IMR-90 (cell line): Measurements from ENCODE around the gene UGT8. TPM values are rescaled to one million over a fixed set of nuclear protein-coding genes. Genes with fewer than 3 reads are reported as not detected.

ENCODE experiments used
- ATAC-seq: fragments of 200-7000 bp; cut with Tn5 transposase; 2 replicates; pipeline ENCODE4 v1.9.1; 2020; ENCODE audit warnings: low read depth, mild to moderate bottlenecking, moderate library complexity
- BruUV-seq: library from RNA; stranded (reverse); fragments of 400-500 nt; replicated peaks from 2 replicates; lab custom pipeline; 2021; lab: Mats Ljungman, UMichigan
- CTCF ChIA-PET: fragments of 300-600 bp; formaldehyde crosslinking; extraction: SDS; loops from one replicate; lab custom pipeline; 2021; ENCODE audit warnings: antibody characterized with exemption; lab: Yijun Ruan, JAX
- POLR2A ChIA-PET: fragments of 300-600 bp; sonication (Branson Sonifier 250); formaldehyde crosslinking; loops from one replicate; lab custom pipeline; 2022; ENCODE audit warnings: antibody characterized with exemption; ENCODE audit not compliant: unreplicated experiment; lab: Charles Lee
- DNase-seq: peaks from one replicate; pipeline ENCODE4 v3.0.0; 2013
- H2AFZ ChIP-seq: replicated peaks from 2 replicates; pipeline ENCODE3; 2013; ENCODE audit warnings: low read length, mild to moderate bottlenecking; ENCODE audit not compliant: poor library complexity
- H2AK5ac ChIP-seq: 2 replicates; pipeline ENCODE4 v1.6.1; 2013; ENCODE audit warnings: low read depth, low read length, inconsistent platforms
- H2AK9ac ChIP-seq: replicated peaks from 2 replicates; pipeline ENCODE3; 2013; ENCODE audit warnings: mild to moderate bottlenecking, low read depth, low read length, moderate library complexity; ENCODE audit not compliant: poor library complexity
- H2BK120ac ChIP-seq: 2 replicates; pipeline ENCODE4 v1.6.1; 2013; ENCODE audit warnings: low read depth, low read length, inconsistent platforms
- H2BK15ac ChIP-seq: 3 replicates; pipeline ENCODE4 v1.6.1; 2013; ENCODE audit warnings: low read depth, low read length, inconsistent platforms
- H2BK20ac ChIP-seq: 2 replicates; pipeline ENCODE4 v1.6.1; 2013; ENCODE audit warnings: low read depth, mild to moderate bottlenecking, inconsistent platforms, low read length, moderate library complexity
- H2BK5ac ChIP-seq: 2 replicates; pipeline ENCODE4 v1.6.1; 2013; ENCODE audit warnings: mild to moderate bottlenecking, low read depth, low read length, inconsistent platforms; ENCODE audit not compliant: poor library complexity, severe bottlenecking
- H3K14ac ChIP-seq: replicated peaks from 2 replicates; pipeline ENCODE4 v1.6.1; 2013; ENCODE audit warnings: low read depth, low read length, inconsistent platforms
- H3K18ac ChIP-seq: 2 replicates; pipeline ENCODE4 v1.6.1; 2013; ENCODE audit warnings: low read depth, low read length, control low read depth
- H3K23ac ChIP-seq: 2 replicates; pipeline ENCODE4 v1.6.1; 2013; ENCODE audit warnings: low read depth, low read length, inconsistent platforms
- H3K27ac ChIP-seq: 2 replicates; pipeline ENCODE4 v1.5.1; 2013; ENCODE audit warnings: mild to moderate bottlenecking, control low read depth, low read length; ENCODE audit not compliant: insufficient read depth
- H3K27me3 ChIP-seq: 2 replicates; pipeline ENCODE4 v1.6.1; 2013; ENCODE audit warnings: low read length; ENCODE audit not compliant: control insufficient read depth, insufficient read depth
- H3K36me3 ChIP-seq: 2 replicates; pipeline ENCODE4 v1.6.1; 2013; ENCODE audit warnings: low read length, mixed read lengths; ENCODE audit not compliant: control insufficient read depth, insufficient read depth
- H3K4ac ChIP-seq: 2 replicates; pipeline ENCODE4 v1.6.1; 2013; ENCODE audit warnings: low read depth, low read length, inconsistent platforms
- H3K4me1 ChIP-seq: 2 replicates; pipeline ENCODE4 v1.6.1; 2013; ENCODE audit warnings: low read length, mixed read lengths; ENCODE audit not compliant: control insufficient read depth, insufficient read depth
- H3K4me2 ChIP-seq: 2 replicates; pipeline ENCODE4 v1.6.1; 2013; ENCODE audit warnings: low read depth, mild to moderate bottlenecking, control low read depth, low read length, moderate library complexity
- H3K4me3 ChIP-seq: 2 replicates; pipeline ENCODE4 v1.5.1; 2013; ENCODE audit warnings: low read depth, mild to moderate bottlenecking, control low read depth, low read length, moderate library complexity; ENCODE audit not compliant: insufficient read depth
- H3K56ac ChIP-seq: 2 replicates; pipeline ENCODE4 v1.6.1; 2013; ENCODE audit warnings: low read length, inconsistent platforms; ENCODE audit not compliant: insufficient read depth; ENCODE audit errors: extremely low read depth
- H3K79me1 ChIP-seq, 2 experiments: 2 replicates each; pipeline ENCODE4 v1.6.1; 2013; ENCODE audit warnings: low read length in 2 of 2, inconsistent platforms in 1 of 2, low read depth in 1 of 2
- H3K9ac ChIP-seq: 2 replicates; pipeline ENCODE4 v1.6.1; 2013; ENCODE audit warnings: low read depth, low read length, control low read depth
- H3K9me1 ChIP-seq: 2 replicates; pipeline ENCODE4 v1.6.1; 2013; ENCODE audit warnings: low read length, inconsistent platforms; ENCODE audit not compliant: insufficient read depth
- H3K9me3 ChIP-seq: 2 replicates; pipeline ENCODE4 v1.6.1; 2013; ENCODE audit warnings: low read length; ENCODE audit not compliant: control insufficient read depth, insufficient read depth
- H4K20me1 ChIP-seq: 2 replicates; pipeline ENCODE4 v1.6.1; 2013; ENCODE audit warnings: low read length, inconsistent platforms; ENCODE audit not compliant: insufficient read depth
- H4K5ac ChIP-seq: 2 replicates; pipeline ENCODE4 v1.6.1; 2013; ENCODE audit warnings: mild to moderate bottlenecking, low read depth, low read length, control low read depth
- H4K8ac ChIP-seq, 2 experiments: 2 replicates each; pipeline ENCODE4 v1.6.1; 2013; ENCODE audit warnings: low read depth in 2 of 2, low read length in 2 of 2, control low read depth in 1 of 2, inconsistent platforms in 1 of 2
- H4K91ac ChIP-seq: 2 replicates; pipeline ENCODE4 v1.6.1; 2013; ENCODE audit warnings: low read depth, low read length, inconsistent platforms; ENCODE audit not compliant: insufficient read depth
- MAFK ChIP-seq: IDR thresholded peaks from 2 replicates; pipeline ENCODE4 v1.6.1; 2012; ENCODE audit warnings: low read depth, low read length, improper control_type of control experiment
- NFE2L2 ChIP-seq: fragments of 150-350 bp; IDR thresholded peaks from 2 replicates; pipeline ENCODE4 v1.6.1; 2016; ENCODE audit warnings: low read depth, mild to moderate bottlenecking, low read length
- dilution Hi-C: fragments of 300-500 bp; cut with HindIII; formaldehyde crosslinking; loops from one replicate; pipeline ENCODE4 v1.14.3; 2018; ENCODE audit warnings: low sequenced_read_pairs; ENCODE audit not compliant: unreplicated experiment
- in situ Hi-C: fragments of 300-500 bp; cut with MboI; formaldehyde crosslinking; loops from 3 replicates; pipeline ENCODE4 v1.14.3; 2019; ENCODE audit warnings: low sequenced_read_pairs, inconsistent platforms, mixed read lengths
- intact Hi-C: fragments of 100-400 bp; cut with micrococcal nuclease; formaldehyde crosslinking; loops from 2 replicates; pipeline ENCODE4 v1.10.0; 2022
- polyA plus RNA-seq, 3 experiments: library from polyadenylated mRNA; depleted of rRNA; stranded (reverse); fragments of >200 nt; gene quantifications; 2 replicates each; pipeline ENCODE4 v1.2.3, GENCODE V29; 2012; ENCODE audit warnings: low replicate concordance in 1 of 3
- total RNA-seq: library from RNA; depleted of rRNA; stranded (reverse); fragments of >200 nt; gene quantifications from 2 replicates; pipeline ENCODE4 v1.2.3, GENCODE V29; 2012
- TF ChIP-seq, protein P1 (sequence below): fragments of 150-350 bp; IDR thresholded peaks from 2 replicates; pipeline ENCODE4 v1.6.1; 2016; ENCODE audit warnings: low read depth, mild to moderate bottlenecking, low read length, moderate library complexity, borderline replicate concordance

Gene UGT8
- total and polyA plus RNA-seq, 2 of the 4 experiments (the other 2 are of a cell fraction): not detected

DNA sequence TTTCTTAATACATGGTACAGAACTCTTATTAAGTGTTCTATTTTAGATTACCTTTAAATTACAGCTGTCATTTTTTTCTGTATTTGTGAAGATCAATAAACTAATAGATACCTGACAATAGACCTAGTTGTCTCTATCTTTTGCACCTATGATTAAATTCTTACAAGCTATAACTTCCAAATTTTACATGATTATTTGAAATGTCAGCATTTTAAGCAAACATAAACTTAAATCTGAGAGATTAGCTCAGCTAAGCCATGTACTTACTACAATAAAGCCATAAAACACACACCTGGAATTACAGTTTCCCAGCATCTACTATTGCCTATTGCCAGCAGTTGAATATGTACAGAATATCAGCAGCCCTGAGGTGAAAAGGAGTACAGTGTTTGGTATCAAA lies 118.8 kb downstream of the UGT8 start:
- in situ Hi-C loops: no loop called here
- Histone ChIP-seq H4K20me1 (no peaks in the 10 kb centered on the region), H3K79me1 (no peaks in the 10 kb centered on the region), H2BK15ac (no peak overlapping the region), H3K4me1 (no peaks in the 10 kb centered on the region), H3K4me3 (no peak overlapping the region), H2BK5ac (no peak overlapping the region), H2BK20ac (no peak overlapping the region), H3K9me1 (no peaks in the 10 kb centered on the region), H2BK120ac (no peak overlapping the region), H3K23ac (no peak overlapping the region), H2AK5ac (no peak overlapping the region), H2AFZ (no peak overlapping the region), H4K5ac (no peak overlapping the region), H3K18ac (no peak overlapping the region), H3K56ac (no peak overlapping the region), H4K8ac (no peak overlapping the region), H3K4ac (no peak overlapping the region), H3K14ac (no peak overlapping the region), H3K27me3 (no peaks in the 10 kb centered on the region), H3K9ac (no peak overlapping the region), H4K91ac (no peak overlapping the region), H3K36me3 (no peaks in the 10 kb centered on the region), H3K4me2 (no peak overlapping the region), H2AK9ac (no peak overlapping the region), H3K9me3 (no peaks in the 10 kb centered on the region), H3K27ac (no peak overlapping the region)
- ChIA-PET CTCF (no interaction called here), POLR2A (no interaction called here)
- dilution Hi-C loops: no loop called here
- intact Hi-C loops: no loop called here
- BruUV-seq: no TSS peak
- ATAC-seq (no peak), DNase-seq (no peak)
- TF ChIP-seq MAFK (peak; percentile 70), NFE2L2 (no peak)
- TF ChIP-seq, protein P1, sequence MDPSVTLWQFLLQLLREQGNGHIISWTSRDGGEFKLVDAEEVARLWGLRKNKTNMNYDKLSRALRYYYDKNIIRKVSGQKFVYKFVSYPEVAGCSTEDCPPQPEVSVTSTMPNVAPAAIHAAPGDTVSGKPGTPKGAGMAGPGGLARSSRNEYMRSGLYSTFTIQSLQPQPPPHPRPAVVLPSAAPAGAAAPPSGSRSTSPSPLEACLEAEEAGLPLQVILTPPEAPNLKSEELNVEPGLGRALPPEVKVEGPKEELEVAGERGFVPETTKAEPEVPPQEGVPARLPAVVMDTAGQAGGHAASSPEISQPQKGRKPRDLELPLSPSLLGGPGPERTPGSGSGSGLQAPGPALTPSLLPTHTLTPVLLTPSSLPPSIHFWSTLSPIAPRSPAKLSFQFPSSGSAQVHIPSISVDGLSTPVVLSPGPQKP: no peak
